C4-2B (cell line): Measurements from ENCODE around the gene SSH2.

Experiments used
- ZFX ChIP-seq: fragments of 450-650 bp; IDR thresholded peaks from 2 replicates; pipeline ENCODE4 v1.6.1; 2017
- TF ChIP-seq, protein P1 (sequence below): fragments of 450-650 bp; conservative IDR thresholded peaks from 2 replicates; pipeline ENCODE4 v1.5.1; 2017; ENCODE audit warnings: mild to moderate bottlenecking

DNA sequence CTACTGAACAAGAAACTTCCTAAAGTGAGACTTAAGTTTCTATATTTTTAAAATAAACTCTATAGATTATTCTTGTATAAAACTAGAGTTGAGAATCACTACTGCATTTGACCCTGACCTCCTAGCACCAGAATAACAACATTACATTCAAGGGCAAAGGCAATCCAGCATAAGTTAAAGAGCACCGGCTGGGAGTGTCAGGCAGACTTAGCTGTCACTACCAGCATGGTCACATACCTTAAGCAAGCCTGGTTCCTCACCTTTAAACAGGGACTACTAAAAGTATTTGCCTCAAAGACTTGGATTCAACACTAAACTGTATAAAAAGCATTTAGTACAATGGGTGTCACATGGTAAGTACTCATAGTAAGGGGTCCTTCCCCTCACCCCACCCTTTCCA lies 90.4 kb downstream of the SSH2 start:
- TF ChIP-seq, protein P1, sequence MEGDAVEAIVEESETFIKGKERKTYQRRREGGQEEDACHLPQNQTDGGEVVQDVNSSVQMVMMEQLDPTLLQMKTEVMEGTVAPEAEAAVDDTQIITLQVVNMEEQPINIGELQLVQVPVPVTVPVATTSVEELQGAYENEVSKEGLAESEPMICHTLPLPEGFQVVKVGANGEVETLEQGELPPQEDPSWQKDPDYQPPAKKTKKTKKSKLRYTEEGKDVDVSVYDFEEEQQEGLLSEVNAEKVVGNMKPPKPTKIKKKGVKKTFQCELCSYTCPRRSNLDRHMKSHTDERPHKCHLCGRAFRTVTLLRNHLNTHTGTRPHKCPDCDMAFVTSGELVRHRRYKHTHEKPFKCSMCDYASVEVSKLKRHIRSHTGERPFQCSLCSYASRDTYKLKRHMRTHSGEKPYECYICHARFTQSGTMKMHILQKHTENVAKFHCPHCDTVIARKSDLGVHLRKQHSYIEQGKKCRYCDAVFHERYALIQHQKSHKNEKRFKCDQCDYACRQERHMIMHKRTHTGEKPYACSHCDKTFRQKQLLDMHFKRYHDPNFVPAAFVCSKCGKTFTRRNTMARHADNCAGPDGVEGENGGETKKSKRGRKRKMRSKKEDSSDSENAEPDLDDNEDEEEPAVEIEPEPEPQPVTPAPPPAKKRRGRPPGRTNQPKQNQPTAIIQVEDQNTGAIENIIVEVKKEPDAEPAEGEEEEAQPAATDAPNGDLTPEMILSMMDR: no peak
- TF ChIP-seq ZFX: no peak
